Mesenchymal stem cell (in vitro differentiated cells and primary cell): ENCODE data around the gene MYL5.

Experiments
- DNase-seq: peaks from one replicate; pipeline ENCODE4 v3.0.0-alpha.2; 2013
- H2AFZ ChIP-seq: one replicate; pipeline ENCODE4 v1.6.1; 2013; ENCODE audit warnings: low read depth, mild to moderate bottlenecking, control low read depth, inconsistent platforms, low read length, moderate library complexity
- H2AK5ac ChIP-seq: 2 replicates; pipeline ENCODE4 v1.6.1; 2013; ENCODE audit warnings: low read length, moderate library complexity, mild to moderate bottlenecking, inconsistent platforms; ENCODE audit not compliant: severe bottlenecking
- H2BK120ac ChIP-seq: one replicate; pipeline ENCODE4 v1.6.1; 2013; ENCODE audit warnings: low read depth, mild to moderate bottlenecking, inconsistent platforms, low read length, moderate library complexity
- H2BK12ac ChIP-seq, 2 experiments: one replicate each; pipeline ENCODE4 v1.6.1; 2013; ENCODE audit warnings: inconsistent platforms in 2 of 2, low read length in 2 of 2, mild to moderate bottlenecking in 2 of 2, moderate library complexity in 2 of 2, control low read depth in 1 of 2
- H2BK15ac ChIP-seq: one replicate; pipeline ENCODE4 v1.6.1; 2013; ENCODE audit warnings: mild to moderate bottlenecking, low read depth, inconsistent platforms; ENCODE audit not compliant: poor library complexity, severe bottlenecking
- H2BK5ac ChIP-seq: 2 replicates; pipeline ENCODE4 v1.6.1; 2013; ENCODE audit warnings: low read depth, mild to moderate bottlenecking, low read length, control low read depth, inconsistent platforms; ENCODE audit not compliant: poor library complexity, severe bottlenecking
- H3K14ac ChIP-seq, 2 experiments: one replicate each; pipeline ENCODE4 v1.6.1; 2013; ENCODE audit warnings: inconsistent platforms in 2 of 2, low read length in 2 of 2, control low read depth in 1 of 2, mild to moderate bottlenecking in 1 of 2, moderate library complexity in 1 of 2
- H3K18ac ChIP-seq, 2 experiments: one replicate each; pipeline ENCODE4 v1.6.1; 2013; ENCODE audit warnings: inconsistent platforms in 2 of 2, low read length in 2 of 2, control low read depth in 1 of 2, low read depth in 1 of 2, mild to moderate bottlenecking in 1 of 2
- H3K23ac ChIP-seq, 2 experiments: one replicate each; pipeline ENCODE4 v1.6.1; 2013; ENCODE audit warnings: inconsistent platforms in 2 of 2, low read length in 2 of 2, mild to moderate bottlenecking in 2 of 2, moderate library complexity in 2 of 2, control low read depth in 1 of 2
- H3K27ac ChIP-seq: 2 replicates; pipeline ENCODE4 v1.5.1; 2013; ENCODE audit warnings: mild to moderate bottlenecking, moderate library complexity, low read length, control low read depth, inconsistent platforms; ENCODE audit not compliant: poor library complexity, severe bottlenecking
- H3K27me3 ChIP-seq, 2 experiments: 2 replicates each; pipeline versions ENCODE4 v1.6.1 to v1.7.0; 2013; ENCODE audit warnings: low read length in 2 of 2, mild to moderate bottlenecking in 2 of 2, moderate library complexity in 2 of 2, control low read depth in 1 of 2, inconsistent platforms in 1 of 2; ENCODE audit not compliant: control insufficient read depth in 1 of 2, insufficient read depth in 1 of 2
- H3K36me3 ChIP-seq, 2 experiments: 2 replicates each; pipeline versions ENCODE4 v1.6.1 to v1.7.0; 2013; ENCODE audit warnings: low read length in 2 of 2, control low read depth in 1 of 2, inconsistent platforms in 1 of 2, low read depth in 1 of 2, mild to moderate bottlenecking in 1 of 2; ENCODE audit not compliant: insufficient read depth in 2 of 2, control insufficient read depth in 1 of 2
- H3K4ac ChIP-seq, 2 experiments: one replicate each; pipeline ENCODE4 v1.6.1; 2013; ENCODE audit warnings: inconsistent platforms in 2 of 2, low read length in 2 of 2, mild to moderate bottlenecking in 2 of 2, moderate library complexity in 2 of 2, control low read depth in 1 of 2, low read depth in 1 of 2
- H3K4me1 ChIP-seq: 2 replicates; pipeline ENCODE4 v1.6.1; 2013; ENCODE audit warnings: low read depth, low read length, control low read depth; ENCODE audit not compliant: control insufficient read depth, insufficient read depth
- H3K4me2 ChIP-seq: 2 replicates; pipeline ENCODE4 v1.6.1; 2013; ENCODE audit warnings: low read length, mild to moderate bottlenecking, inconsistent platforms; ENCODE audit not compliant: poor library complexity, severe bottlenecking
- H3K4me3 ChIP-seq, 2 experiments: 2 replicates each; pipeline versions ENCODE4 v1.5.1 to v1.7.0; 2013; ENCODE audit warnings: low read length in 2 of 2, mild to moderate bottlenecking in 2 of 2, control low read depth in 1 of 2, low read depth in 1 of 2; ENCODE audit not compliant: insufficient read depth in 1 of 2
- H3K79me1 ChIP-seq: replicated peaks from 2 replicates; pipeline ENCODE4 v1.6.1; 2013; ENCODE audit warnings: mild to moderate bottlenecking, control low read depth, low read length, inconsistent platforms; ENCODE audit not compliant: poor library complexity, severe bottlenecking
- H3K9ac ChIP-seq: 2 replicates; pipeline ENCODE4 v1.7.0; 2013; ENCODE audit warnings: mild to moderate bottlenecking, low read length, moderate library complexity
- H3K9me3 ChIP-seq: 2 replicates; pipeline ENCODE4 v1.7.0; 2013; ENCODE audit warnings: mild to moderate bottlenecking, low read length; ENCODE audit not compliant: control insufficient read depth
- H4K8ac ChIP-seq: one replicate; pipeline ENCODE4 v1.6.1; 2013; ENCODE audit warnings: inconsistent platforms, mild to moderate bottlenecking, low read length, moderate library complexity
- H4K91ac ChIP-seq: one replicate; pipeline ENCODE4 v1.6.1; 2013; ENCODE audit warnings: mild to moderate bottlenecking, low read length, inconsistent platforms
- WGBS: methylation state at CpG from one replicate; pipeline ENCODE4 v1.1.7; 2013; ENCODE audit warnings: mixed read lengths; 5-methylcytosine and 5-hydroxymethylcytosine counted together

The MYL5 gene

GRCh38 chr4:661881-662761 lies 12.2 kb upstream of the MYL5 start:
- no peak overlapping the region for H2BK120ac ChIP-seq
- no peak overlapping the region for H3K4me3 ChIP-seq
- no peaks in the 10 kb centered on the region for H3K36me3 ChIP-seq
- H3K27me3 ChIP-seq = peaks cover 0 to 46% of the 10 kb centered on the region in 2 experiments
- peaks cover 11% of the 10 kb centered on the region for H3K4me1 ChIP-seq
- no peak for DNase-seq
- 95% methylated on average over 41 of the region's 42 CpGs for WGBS
- no peaks in the 10 kb centered on the region for H3K9me3 ChIP-seq
- H2BK15ac ChIP-seq = no peak overlapping the region
- no peak overlapping the region for H4K8ac ChIP-seq
- no peak overlapping the region for H3K18ac ChIP-seq
- no peak overlapping the region for H3K9ac ChIP-seq
- H3K79me1 ChIP-seq = no peaks in the 10 kb centered on the region
- H3K4ac ChIP-seq = no peak overlapping the region
- no peak overlapping the region for H3K14ac ChIP-seq
- no peak overlapping the region for H3K23ac ChIP-seq
- H2AK5ac ChIP-seq = no peak overlapping the region
- no peak overlapping the region for H2BK12ac ChIP-seq
- H2AFZ ChIP-seq = no peak overlapping the region
- H2BK5ac ChIP-seq = no peak overlapping the region
- no peak overlapping the region for H3K27ac ChIP-seq
- no peak overlapping the region for H4K91ac ChIP-seq
- no peak overlapping the region for H3K4me2 ChIP-seq

- Histone ChIP-seq H2BK120ac (no peak overlapping the region), H2BK12ac (no peak overlapping the region), H3K18ac (no peak overlapping the region), H3K27ac (no peak overlapping the region), H3K9me3 (no peaks in the 10 kb centered on the region), H3K4ac (peak overlapping the region in 1 of 2 experiments; percentile 54), H3K9ac (no peak overlapping the region), H2BK15ac (peak overlapping the region; percentile 39), H3K23ac (no peak overlapping the region), H2AK5ac (no peak overlapping the region), H3K4me2 (peak overlapping the region; percentile 51), H4K8ac (peak overlapping the region; percentile 30), H3K79me1 (no peaks in the 10 kb centered on the region), H2BK5ac (no peak overlapping the region), H4K91ac (peak overlapping the region; percentile 47), H3K4me1 (peaks cover 10% of the 10 kb centered on the region), H3K14ac (no peak overlapping the region), H3K4me3 (peak overlapping the region in 1 of 2 experiments; percentile 52), H2AFZ (no peak overlapping the region), H3K27me3 (peaks cover 0 to 51% of the 10 kb centered on the region in 2 experiments), H3K36me3 (no peaks in the 10 kb centered on the region)
- DNase-seq = no peak
- WGBS = 83% methylated on average over 20 of the region's 20 CpGs
Observed at GRCh38 chr4:663046-663437, 11.3 kb upstream of the MYL5 start.

- no peak overlapping the region for H2AK5ac ChIP-seq
- peak overlapping the region in 1 of 2 experiments; percentile 52 for H3K4me3 ChIP-seq
- H3K4me2 ChIP-seq = peak overlapping the region; percentile 51
- H2BK5ac ChIP-seq = no peak overlapping the region
- peaks cover 0 to 51% of the 10 kb centered on the region in 2 experiments for H3K27me3 ChIP-seq
- peaks cover 9% of the 10 kb centered on the region for H3K4me1 ChIP-seq
- peak overlapping the region in 1 of 2 experiments; percentile 42 for H2BK12ac ChIP-seq
- 26% methylated on average over 55 of the region's 80 CpGs for WGBS
- no peak for DNase-seq
- H2AFZ ChIP-seq = peak overlapping the region; percentile 69
- no peak overlapping the region for H3K14ac ChIP-seq
- peak overlapping the region; percentile 44 for H2BK15ac ChIP-seq
- H4K8ac ChIP-seq = peak overlapping the region; percentile 91
- peak overlapping the region; percentile 37 to 54 for H3K4ac ChIP-seq
- no peak overlapping the region for H3K23ac ChIP-seq
- H4K91ac ChIP-seq = peak overlapping the region; percentile 52
- H3K18ac ChIP-seq = peak overlapping the region in 1 of 2 experiments; percentile 37
- no peaks in the 10 kb centered on the region for H3K79me1 ChIP-seq
- H2BK120ac ChIP-seq = no peak overlapping the region
- no peak overlapping the region for H3K27ac ChIP-seq
- no peaks in the 10 kb centered on the region for H3K36me3 ChIP-seq
- no peaks in the 10 kb centered on the region for H3K9me3 ChIP-seq
- no peak overlapping the region for H3K9ac ChIP-seq
Observed at GRCh38 chr4:663438-664428, 10.6 kb upstream of the MYL5 start.
